Erythroblast (primary cell): ENCODE measurements around the gene MEGF8.

Experiments used
- GATA1 ChIP-seq: IDR thresholded peaks from 2 replicates; pipeline ENCODE4 v1.6.1; 2011; ENCODE audit warnings: low read depth, mild to moderate bottlenecking, control low read depth, low read length, moderate library complexity
- POLR2A ChIP-seq: IDR thresholded peaks from 2 replicates; pipeline ENCODE4 v1.6.1; 2011; ENCODE audit warnings: mild to moderate bottlenecking, low read length

- TF ChIP-seq POLR2A (no peak), GATA1 (no peak)
These were observed 12.2 kb upstream of the MEGF8 start, which contains the start of gene TMEM145 for GRCh38 chr19:42313096-42313839.
